ENCODE results near the gene ATRN.

Gene ATRN

DNA sequence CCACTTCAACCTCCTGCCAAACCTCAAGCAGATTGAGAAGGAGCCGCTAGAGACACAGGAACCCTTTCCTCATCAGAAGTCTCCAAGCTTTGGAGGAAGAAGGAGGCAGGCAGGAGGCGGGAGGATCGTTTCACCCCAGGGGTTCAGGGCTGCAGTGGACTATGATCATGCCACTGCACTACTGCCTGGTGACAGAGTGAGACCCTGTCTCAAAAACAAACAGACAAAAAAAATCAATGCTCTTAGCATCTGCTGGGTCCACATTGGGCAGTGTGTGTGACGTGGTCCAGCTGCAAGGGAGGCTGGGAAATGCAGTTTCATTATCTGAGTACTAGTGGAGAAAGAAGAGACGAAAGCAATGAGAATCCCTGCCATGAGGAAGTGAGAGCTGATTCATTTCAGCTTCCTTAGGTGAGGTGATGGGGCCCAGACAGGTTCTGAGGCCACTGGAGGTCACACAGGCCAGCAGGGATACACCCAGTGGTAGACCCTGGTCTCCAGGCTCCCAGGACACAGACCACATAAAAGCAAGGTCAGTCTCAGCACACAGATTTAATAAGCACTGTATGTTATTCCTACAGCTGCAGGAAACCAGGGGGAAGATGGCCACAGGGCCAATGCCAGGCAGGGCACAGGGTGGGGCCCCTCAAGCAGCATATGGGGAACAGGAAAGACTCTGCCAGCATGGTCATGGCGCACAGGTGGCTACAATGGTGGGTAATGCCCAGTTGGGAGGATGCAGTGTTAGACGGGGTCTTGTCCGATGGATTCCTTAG is 188.1 kb downstream of the ATRN start:
- no peak for DNase-seq (ENCODE audit: low read depth)

DNA sequence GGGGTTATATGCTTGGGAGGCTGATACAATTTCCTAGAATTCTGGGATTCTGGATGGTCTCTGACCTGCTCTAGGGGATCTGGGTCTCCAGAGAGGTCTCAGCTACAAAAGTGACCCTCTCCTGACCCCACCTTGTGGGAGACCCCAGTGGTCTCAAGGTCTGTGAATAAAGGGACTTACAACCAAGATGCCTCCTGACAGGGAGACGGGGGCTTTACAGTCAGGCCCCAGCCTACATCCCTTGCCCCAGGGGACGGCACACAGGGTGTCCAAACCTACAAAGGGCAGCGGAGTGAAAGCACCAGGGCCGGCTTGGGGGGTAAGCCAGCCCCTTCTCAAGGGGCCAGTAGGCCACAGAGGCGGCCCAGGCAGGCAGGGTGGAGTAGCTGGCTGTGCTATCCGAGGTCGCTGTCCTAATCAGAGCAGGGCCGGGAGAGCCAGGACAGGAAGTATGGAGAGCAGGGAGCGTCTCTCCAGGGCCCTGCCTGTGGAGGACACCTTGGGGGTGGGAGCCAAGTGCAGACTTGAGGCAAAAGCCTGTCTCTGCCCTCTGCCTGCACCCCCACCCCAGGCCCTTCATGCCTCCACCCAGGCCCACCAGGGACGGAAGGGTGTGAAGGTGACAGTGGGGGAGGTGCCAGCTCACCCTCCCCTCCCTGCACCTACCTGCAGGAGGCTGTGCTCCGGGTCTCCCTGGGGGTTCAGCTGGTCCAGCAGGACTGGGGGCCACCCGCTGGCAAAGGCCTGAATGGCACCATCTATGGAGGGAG is 188.9 kb downstream of the ATRN start:
- DNase-seq (ENCODE audit: low read depth), result no peak

DNA sequence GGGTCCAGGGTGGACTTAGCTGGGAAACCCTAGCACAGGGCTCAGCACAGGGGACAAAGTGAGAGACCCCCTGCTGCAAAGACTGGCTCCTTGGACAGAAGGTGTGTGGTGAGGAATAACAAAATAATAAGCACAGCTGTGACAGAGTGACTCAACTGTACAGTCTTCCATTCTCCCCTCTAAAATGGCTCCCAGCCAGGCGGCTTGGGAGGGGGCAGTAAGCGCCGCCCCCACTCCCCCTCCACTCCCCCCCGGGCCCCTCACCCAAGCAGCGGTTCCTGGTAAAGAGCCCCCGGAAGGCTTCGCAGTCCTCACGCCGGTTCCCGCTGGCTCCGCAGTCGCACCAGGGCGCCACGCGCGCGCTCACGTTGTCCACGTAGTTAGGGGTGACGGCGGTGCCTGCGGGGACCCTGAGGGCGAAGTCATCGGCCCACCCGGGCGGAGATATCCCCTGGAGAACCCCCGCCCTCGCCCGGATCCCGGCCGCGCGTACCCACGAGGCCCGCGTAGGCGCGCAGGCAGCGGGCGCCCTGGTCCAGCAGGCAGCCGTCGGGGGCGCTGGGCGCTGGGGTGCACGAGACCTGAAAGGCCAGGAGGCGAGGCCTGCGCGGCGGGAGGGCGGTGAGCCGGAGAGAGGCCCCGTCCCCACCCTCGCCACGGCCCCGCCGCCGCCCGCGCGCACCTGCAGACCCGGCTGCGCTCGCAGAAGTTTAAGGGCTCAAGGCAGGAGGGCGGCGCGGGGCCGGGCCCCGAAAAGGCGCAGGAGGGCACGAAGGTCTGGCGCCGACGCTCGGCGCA is 189.6 kb downstream of the ATRN start:
- no peak for DNase-seq (ENCODE audit: low read depth)

DNA sequence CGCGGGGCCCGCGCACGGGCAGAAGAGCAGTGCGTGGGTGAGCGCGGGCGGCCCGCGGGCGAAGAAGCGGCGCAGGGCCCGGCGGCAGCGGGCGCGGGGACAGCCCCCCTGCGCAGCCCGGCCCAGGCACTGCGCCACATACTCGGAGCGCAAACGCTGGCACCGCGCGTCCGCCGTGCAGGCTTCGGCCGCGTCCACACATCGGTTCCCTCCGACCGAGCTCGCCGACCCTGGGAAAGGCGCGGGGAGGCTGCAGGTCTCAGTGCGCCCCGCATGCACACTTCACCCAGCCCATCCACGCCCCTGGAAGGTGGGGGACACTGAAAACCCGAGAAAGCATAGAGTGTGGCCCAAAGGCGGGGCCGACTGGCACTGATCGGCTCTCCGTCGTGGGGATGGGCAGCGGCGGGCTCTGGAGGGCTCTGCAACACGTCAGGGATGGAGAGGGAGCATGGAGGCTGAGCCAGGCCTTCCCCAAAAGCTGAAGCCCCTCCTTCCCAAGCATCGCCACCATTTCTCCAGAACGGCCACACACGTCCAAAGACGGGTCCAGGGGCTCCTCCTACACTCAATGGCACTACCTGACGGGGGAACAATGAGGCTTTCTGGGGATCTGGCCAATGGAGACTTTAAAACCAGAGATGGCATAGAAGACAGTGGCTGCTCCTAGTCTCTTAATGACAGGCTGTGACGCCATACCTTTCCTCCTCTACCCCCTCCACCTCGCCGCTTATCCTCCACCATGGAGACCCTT is 190.4 kb downstream of the ATRN start:
- no peak for DNase-seq (ENCODE audit: low read depth)

DNA sequence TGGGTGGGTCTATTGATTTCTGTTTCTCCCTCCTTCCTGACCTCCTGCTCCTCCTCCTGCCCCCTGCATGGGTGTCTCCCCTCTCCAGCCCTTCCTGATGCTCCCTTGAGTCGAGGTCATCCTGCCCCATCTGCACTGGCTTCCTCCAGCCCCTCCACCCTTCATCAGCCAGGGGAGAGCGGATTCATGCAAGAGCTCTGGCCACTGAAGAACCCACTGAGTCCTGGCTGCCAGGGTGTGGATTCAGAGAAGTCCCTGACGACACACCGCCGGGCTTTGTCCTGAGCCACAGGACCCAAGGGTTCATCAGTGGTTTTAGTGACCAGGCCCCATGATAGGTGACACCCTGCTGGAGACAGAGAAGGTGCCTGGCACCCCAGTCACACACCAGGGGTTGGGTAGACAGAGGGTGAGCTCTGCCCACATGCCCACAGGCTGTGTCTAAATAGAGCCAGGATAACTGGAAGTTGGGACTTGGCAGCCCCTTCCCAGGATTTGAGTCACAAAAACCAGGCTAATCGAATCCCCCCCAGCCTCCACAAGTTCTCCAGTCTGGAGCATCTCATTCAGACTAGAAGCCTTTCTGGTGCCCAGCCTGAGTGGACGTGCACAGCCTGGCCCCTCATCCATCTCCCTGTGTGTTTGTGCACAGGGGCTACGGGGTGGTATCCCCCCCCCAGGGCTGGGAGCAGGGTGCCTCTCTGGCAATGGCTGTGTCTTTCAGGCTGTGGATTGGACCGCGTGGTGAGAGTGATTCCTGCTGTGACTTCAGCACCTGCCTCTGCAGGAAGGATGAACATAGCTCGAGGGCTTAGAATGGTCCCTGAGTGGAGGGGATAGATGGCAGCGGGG is 191.2 kb downstream of the ATRN start:
- DNase-seq (ENCODE audit: low read depth), result no peak

DNA sequence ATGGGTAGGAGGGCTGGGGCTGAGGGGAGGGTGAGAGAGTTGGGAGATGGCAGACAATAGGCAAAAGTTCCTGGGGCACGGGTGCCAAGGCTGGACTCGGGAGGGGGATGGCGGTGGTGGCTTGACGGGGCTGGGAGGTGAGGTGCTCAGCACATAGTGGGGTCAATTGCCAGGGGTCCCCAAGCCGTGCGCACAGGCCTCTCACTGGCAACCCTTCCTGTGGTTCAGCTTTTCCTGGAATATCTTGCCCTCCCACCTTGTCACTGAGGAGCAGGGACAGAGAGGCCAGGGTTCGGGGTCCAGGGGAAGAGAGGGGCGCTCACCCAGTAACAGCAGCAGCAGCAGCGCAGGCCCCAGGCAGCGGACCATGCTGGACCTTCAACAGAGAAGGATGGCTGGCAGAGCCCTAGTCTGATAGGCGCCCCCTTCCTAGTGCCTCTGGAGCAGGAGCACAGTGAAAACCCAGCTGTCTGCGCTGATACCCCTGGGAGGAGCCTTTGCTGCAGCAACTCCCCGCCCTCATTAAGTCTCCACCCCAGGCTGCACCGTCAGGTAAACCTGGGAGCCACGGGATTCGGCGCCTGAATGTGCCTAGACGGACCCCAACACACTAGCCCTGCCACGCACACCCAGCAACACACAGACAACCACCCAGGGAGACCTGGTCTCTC is 192.3 kb downstream of the ATRN start, which contains the start of gene GFRA4:
Gene GFRA4, minus strand, starts transcription at position 369 of the 671 bp plus-strand sequence. Its CDS starts 0 bp downstream, at position 369.
- no peak for DNase-seq (ENCODE audit: low read depth)

DNA sequence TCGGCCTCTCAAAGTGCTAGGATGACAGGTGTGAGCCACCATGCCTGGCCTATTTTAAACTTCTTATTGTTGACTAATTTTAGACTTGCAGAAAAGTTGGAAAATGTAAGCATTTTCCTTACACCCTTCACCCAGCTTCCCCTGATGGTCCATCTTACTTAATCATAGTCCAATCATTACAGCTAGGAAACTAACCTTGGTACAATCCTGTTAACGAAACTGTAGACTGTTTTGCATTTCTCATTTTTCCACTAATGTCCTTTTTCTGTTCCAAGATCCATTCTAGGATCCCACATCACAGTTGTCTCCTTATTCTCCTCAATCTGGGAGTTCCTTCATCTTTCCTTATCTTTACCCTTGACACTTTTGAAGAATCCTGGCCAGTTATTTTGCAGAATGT is 193.0 kb downstream of the ATRN start:
- DNase-seq (ENCODE audit: low read depth), result no peak

DNA sequence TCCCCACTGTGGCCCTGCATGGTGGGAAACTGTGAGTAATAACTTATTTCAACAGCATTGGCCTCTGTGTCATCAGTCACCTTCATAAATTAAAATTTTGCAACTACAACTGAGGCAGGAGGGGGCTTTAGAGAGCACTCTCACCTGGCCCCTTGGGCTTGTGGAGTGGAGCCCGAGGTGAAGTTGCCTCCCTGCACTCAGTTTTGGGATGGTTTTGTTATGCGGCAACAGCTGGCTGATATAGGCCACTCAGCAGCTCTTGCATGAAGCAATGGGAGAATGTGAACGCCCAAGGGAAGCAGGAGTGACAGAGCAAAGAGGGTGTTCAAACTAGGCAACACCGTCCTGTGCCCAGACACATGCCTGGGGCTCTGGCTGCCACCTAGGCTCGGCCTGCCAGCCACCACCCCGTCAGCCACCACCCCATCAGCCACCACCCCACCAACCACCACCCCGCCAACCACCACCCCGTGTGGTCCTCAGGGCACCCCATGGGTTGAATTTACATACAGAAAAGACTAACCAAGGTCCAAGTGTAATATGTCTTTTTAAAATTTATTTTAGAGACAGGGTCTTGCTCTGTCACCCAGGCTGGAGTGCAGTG is 196.7 kb downstream of the ATRN start:
- no peak for DNase-seq (ENCODE audit: low read depth)

DNA sequence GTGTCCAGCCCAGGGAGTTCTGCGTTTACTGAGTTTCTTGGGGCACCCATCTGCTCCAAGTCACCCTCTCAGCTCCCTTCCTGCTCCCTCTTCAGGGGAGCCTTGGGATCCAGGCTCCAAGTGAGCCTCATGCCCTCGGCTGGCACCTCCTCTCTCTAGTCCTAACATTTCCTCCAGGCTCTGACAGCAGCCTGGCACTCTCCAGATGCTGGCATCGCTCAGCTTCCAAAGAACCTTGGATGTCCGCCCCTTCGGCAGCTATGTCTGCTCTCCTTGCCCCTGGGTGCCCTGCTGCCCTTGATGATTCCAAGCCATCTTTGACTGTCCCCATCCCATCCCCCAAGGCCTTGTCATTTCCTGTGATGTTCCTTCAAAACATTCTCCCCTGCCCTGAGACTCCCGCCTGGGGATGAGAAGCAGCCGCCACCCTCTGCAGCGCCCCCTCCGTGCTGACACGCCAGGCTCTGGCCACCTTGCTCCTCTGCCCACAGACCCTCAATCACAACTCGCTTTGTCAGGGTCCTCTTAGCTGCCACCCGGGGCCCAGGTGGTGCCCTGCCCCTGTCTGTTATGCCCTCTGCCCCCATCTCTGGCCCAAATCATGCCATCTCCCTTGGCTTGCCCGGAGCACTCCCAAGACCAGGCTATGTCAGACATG is 199.0 kb downstream of the ATRN start:
- no peak for DNase-seq (ENCODE audit: low read depth)

DNA sequence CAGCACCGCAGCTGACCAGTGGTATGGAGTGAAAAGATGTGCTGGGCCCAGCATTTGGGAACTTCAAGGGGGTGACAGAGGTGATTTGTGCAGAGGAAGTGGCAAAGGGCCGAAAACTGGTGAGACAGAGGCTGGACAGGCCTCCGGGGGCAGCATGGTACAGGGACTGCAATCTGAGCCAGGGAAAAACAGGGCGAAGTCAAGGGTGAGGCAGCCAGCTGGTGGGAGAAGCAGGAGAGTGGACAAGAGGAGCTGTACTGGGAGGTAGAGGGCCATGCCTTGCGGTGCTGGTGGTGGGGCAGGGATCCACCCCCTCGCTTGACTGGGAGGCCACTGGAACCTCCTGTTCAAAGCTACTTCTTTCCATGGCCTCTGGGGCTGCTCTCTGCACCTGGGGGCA is 199.7 kb downstream of the ATRN start:
- DNase-seq (ENCODE audit: low read depth), result no peak

DNA sequence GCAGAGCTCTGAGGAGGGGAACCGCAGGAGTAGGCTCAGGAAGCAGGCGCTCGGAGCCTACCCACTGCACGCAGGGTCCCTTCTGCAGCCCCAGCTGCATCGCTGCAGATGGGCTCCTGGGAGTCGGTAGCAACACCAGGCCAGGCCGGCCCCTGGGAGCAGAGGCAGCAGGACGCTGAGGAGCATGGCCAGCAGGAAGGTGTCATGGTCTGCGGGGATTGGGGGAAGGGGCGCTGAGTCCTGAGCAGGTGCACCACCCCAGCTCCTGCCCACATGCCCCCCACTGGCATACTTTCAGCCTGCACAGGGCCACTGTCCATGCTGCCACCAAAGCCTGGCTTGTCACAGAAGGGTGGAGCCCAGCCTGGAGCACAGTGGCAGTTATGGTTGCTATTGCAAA is 200.1 kb downstream of the ATRN start:
- no peak for DNase-seq (ENCODE audit: low read depth)

DNA sequence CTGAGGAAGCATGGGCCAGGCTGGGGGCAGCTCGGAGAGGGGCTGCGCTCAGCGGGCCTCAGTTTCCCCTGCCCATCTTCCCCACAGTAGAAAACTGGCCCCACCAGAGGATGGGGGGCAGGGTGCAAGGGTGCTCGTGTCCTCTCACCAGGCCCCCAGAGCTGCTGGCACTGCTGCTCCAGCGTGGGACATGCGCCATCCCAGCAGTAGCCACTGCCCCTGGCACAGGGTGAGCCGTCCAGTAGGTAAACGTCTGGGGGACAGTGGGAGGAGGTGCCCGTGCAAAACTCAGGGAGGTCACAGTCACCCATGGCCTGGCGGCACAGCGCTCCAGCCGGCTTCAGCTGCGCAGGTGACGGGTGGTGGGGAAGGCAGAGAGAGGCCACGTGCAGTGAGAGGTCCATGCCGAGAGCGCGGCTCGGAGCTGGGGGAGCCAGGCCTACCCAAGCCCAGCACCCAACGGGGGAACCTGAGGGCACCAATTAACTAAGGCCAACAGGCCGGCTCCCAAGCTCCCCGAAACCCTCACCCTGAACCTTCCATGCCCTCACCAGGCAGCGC is 201.2 kb downstream of the ATRN start:
- DNase-seq (ENCODE audit: low read depth), result no peak

DNA sequence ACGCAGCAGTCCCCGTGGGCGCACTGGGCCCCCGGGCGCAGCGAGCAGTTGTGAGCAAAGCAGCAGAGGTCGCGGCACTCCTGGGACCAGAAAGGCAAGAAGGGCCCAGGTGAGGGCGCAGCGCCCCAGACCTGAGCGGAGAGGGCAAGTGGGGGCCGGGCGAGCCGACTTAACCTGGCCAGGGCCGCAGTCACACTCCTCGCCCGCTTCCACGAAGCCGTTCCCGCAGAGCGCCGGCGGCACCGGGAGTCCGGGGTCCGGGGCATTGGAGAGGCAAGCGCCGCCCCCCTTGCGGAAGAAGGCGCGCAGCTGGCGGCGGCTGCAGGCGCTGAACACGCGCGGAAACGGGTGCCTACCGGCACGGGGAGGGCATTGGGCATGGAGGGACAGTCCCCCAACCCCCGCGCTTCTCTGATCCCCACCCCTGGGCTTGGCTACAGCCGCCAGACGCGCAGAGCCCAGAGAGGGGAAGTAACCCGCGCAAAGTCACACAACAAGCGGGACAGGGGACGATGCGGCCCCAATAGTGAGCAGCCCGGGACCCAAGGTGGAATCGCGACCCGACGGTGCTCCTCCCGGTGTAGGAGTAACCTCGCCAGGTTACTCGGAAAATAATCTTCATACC is 201.8 kb downstream of the ATRN start:
- no peak for DNase-seq (ENCODE audit: low read depth)

DNA sequence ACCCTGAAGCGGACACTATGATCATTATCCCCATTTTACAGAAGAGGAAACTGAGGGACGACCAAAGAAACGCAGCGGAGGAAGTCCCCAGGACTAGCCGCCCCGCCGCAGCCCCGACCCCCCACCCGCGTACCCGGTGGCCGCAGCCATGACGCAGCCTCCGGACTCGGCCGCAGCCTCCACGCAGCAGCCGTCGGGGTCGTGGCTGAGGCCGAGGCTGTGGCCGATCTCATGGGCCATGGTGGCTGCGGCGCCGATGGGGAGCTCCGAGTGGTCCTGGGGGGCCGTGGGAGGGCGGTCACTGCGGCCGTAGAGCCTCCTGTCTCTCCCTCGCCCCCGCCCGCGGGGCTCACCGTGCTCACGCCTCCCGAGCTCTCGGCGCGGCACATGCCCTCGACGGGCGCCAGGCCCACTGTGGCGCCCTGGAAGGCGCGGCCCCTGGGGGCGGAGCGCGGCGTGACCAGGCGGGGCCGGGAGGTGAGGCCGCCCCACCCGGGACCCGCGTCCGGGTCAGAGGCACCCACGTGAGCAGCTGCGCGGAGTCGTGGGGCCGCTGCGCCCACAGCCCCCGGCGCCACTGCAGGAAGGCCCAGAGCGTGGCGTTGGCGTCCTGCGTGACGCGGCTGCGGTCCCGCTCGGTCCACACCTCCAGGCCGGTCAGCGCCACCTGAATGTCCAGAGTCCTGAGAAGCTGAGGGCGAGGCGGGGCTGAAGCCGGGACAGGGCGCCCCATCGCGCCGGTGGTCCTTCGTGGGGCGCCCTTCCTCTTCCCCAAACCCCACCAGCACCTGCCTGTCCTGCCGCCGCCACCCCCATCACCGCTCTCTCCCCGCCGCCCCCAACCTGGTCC is 202.6 kb downstream of the ATRN start:
- DNase-seq (ENCODE audit: low read depth), result no peak

DNA sequence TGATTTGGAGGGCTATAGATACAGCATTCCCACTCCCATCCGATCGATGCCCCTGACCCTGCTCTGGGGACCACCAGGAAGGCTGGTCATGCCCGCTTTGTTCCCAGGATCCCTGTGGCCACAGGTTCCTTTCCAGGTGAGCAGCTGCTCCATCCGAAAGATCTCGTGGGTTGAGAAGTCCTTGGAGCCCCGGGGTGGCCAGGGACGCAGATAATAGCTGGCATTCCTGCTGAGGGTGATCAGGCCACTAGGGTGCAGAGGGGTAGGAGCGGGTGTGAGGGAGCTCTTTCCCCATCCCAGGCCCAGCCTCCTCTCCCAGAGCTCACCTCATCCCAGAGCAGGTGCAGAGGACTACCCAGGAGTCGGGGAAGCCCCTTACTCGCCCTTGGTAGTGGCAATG is 203.6 kb downstream of the ATRN start:
- DNase-seq (ENCODE audit: low read depth), result no peak

DNA sequence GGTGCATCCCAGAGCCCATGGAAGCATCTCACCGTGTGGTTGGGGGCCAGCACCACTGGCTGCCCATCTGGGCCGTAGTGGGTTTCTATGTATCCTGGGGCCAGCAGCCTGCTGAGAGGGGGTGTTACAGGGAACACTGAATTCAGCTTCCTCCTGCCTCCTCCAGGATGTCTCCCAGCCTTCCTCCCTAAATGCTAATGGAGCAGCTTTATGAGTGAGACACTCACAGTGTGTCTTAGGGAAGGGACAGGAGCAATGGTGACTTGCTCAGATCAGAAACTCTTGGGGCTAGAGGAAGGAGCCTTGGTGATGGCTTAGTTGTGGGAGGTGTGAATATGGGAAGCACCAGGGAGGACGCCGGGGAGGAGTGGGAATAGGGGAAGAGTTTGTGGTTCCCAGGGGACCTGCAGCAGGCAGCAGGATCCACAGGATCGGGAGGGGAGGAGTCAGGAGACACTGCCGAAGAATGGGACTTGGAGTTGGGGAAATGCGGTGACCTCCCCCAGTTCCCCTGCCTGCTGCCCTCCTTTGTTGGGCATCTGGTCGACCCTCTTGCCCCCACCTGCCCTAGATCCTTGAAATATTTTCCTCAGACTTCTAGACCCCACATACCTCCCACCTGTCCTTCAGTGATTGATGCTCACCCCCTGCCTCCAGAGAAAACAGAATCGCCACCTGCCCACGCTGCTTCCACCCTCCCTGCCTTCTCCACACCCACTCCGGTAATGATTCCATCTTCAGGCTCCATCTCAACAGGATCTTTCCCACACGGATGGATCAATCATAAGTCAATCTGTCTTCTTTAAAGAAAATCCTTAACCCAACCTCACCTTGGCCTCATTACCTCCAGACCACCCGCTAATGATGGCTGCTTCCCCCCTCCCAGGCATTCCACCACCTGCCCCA is 204.4 kb downstream of the ATRN start:
- no peak for DNase-seq (ENCODE audit: low read depth)

DNA sequence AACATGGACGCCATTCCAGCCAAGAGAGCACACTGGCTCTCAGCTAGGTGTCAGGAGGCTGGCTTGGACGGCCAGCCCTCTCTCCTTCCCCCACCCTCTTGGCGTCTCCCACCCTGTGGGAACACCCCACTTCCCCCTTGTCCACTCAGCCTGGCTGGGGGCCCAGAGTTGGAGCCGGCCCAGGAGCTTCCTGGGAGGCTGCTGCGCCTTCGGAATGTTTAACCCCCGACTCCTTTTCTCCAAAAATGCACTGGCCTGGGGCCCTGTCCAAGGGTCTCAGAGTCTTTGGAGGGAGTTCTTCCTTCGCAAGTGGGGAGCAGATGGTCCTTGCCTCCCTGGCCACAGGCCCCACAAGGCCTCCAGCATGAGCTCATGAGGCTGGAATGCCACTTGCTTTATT is 206.9 kb downstream of the ATRN start:
- no peak for DNase-seq (ENCODE audit: low read depth)
